ENCODE results near the gene MAPK9.
"Not testable (repeated sequence)": the region's sequence is repeated elsewhere in the genome, so short reads cannot be mapped to it uniquely, and the experiment has no call there.

The MAPK9 gene

GRCh38 chr5:180324601-180324950 is 32.7 kb upstream of the MAPK9 start:
- DNase-seq, result no peak

DNA sequence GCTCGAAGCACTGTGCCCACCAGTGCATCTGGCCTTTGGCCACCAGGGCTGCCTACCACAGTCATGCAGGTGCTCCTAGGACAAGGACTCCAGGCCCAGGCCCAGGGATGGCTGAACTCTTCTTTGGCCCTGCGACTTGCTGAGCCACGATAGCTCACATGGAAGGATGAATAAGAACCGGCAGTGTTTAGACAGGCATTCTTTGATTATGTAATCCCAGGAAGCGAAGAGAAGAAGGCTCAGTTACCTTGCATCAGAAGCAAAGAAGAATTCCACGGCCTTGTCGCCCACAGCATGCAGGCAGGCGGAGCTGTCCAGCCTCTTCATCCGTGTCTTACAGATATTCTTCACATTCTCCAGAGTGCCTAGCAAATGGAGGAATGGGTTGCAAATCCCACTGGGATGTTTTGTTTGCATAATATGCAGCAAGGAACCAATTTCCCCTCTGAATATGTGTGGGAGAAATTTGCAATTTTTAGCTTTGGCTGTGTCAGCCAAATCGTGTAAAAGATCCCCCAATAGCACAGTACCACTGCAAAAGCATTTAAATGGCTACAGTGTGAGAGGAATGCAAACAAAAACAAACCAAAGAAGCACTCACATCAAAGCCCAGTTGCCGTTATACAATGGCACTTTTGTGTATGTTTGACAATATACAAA is 32.2 kb upstream of the MAPK9 start:
- no peak for DNase-seq

DNA sequence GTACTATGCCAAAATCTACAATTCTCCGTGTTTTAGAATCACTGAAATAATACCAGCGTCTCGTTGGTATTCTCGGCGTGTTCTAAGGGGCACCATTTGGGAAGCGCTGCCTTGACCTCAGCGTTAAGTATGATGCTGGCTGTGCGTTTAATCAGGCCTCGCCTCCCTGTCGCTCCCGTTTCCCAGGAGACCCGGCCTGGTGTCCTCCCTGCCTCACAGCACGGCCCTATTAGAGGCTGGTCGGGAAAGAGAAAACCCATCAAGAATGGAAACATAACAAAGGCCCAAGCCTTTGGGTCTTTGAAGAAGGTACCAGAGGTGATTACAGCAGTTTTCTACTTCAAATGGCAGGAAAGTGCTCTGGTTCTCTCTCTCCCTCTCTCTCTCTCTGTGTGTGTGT is 31.3 kb upstream of the MAPK9 start:
- DNase-seq, result no peak

- DNase-seq, result no peak
Measured at GRCh38 chr5:180318456-180319089, 26.7 kb upstream of the MAPK9 start.

DNA sequence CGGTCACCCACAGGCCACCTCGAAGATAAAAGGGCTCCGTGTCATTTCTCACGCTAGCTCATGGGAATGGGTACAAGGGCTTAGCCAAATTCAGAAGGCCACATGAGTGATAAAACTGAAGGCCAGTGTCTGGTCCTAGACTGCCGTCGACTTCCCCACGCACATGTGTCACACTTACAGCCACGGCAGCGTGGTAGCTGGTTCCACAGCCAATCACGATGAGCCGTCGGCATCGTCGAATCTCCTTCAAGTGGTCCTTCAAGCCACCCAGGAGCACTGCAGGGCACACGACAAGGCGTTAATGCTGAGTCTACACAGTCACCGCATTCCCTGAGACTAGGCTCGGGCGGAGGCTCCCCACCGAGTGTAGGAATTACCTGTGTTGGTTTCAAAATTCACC is 24.7 kb upstream of the MAPK9 start:
- no peak for DNase-seq

DNA sequence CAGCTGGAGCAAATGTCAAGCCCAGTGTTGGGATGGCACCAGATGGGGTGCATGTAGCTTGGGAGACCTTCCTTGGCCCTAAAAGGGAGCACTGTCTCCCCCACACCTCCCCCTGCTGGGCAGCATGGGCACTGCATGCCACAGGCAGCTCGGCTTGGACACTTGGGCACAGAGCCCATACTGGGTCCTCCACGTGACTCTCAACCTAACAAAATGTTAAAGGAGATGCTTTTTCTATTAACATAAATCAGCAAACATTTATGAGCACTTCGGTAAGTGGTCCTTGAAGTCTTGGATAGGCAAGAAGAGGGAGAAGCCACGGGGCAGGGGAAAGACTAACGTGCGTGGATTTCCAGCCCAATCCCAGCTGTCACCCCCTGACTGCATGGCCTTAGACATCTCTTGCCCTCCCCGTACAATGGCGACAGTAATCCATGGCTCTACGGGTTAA is 23.9 kb upstream of the MAPK9 start:
- peak; percentile 57 to 73 (median 62) for DNase-seq

DNA sequence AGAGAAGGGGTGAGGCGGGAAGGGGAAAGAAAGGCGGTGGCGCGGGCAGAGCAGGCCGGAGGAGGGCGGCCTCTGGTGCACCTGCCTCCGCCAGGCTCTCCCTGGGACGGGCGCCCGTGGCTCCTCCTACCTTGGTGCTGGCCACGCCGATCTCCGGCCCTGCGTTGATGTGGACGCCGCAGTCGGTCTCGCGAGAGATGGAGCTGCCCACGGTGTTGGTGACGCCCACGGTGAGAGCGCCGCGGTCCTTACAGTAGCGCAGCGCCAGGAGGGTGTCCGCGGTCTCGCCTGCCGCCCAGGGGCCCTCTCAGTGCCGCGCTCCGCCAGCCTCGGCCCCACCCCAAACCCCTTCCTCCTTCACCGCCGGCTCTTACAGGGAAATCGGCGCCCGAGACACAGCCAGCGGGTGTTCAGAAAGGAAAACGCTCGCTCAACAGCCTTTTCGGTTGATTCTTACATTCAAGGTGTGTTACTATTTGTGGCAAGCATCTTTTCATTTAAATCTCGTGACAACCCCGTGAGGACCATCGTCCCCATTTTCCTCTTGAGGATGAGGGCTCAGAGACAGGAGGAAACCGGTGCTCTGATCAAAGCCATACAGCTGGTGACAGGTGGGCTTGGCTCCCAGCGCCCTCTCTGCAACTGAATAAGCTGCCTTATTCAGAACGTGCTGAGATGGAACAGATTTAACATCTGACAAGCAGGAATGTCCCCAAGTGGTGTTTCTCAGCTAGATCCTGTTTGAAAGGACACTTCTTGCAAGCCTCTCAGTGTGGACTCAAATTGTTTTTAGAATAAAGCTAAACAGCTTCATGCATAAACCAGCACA is 22.0 kb upstream of the MAPK9 start:
- DNase-seq, result no peak

DNA sequence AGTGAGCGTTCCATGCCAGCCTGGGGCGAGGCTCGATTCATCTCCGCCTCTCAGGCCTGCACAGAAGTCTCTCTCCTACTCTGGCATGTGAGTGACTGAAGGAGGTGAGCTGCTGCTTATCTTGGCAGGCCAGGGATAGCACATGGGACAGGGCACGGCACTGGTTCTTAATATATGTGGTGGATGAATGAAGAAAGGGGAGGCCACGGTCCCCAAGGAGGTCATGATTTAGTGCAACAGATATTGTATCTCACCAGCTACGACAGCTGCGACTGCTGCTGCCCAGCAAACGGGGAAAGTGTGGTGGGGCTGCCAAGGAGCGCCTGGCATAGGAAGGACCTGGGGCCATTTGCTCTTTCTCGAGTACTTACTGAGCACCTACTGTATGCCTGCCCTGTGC is 19.3 kb upstream of the MAPK9 start:
- no peak for DNase-seq

- DNase-seq, result no peak
Measured at GRCh38 chr5:180306796-180307195, 14.9 kb upstream of the MAPK9 start.

DNA sequence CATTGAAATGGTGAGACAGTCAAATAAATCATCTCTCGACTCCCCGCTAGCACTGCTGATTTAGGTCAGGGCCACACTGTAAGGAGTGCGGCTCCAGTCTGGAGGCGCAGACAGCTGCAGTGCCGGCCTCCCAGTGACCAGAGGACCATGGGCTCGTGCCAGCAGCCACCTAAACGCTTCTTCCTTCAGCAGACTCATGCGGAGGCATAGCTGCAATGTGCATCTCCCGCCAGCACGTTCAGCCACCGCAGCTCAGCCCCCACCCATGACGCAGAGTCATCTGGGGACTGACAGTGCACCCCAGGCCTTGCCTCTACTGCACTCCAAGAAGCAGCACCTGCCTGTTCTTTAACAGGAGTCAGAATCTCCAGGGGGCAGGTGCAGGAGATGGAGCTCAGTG is 13.6 kb upstream of the MAPK9 start:
- DNase-seq, result no peak

- no peak for DNase-seq
Measured at GRCh38 chr5:180304431-180305375, 12.8 kb upstream of the MAPK9 start.

- no peak for DNase-seq
Measured at GRCh38 chr5:180304016-180304292, 12.1 kb upstream of the MAPK9 start.

DNA sequence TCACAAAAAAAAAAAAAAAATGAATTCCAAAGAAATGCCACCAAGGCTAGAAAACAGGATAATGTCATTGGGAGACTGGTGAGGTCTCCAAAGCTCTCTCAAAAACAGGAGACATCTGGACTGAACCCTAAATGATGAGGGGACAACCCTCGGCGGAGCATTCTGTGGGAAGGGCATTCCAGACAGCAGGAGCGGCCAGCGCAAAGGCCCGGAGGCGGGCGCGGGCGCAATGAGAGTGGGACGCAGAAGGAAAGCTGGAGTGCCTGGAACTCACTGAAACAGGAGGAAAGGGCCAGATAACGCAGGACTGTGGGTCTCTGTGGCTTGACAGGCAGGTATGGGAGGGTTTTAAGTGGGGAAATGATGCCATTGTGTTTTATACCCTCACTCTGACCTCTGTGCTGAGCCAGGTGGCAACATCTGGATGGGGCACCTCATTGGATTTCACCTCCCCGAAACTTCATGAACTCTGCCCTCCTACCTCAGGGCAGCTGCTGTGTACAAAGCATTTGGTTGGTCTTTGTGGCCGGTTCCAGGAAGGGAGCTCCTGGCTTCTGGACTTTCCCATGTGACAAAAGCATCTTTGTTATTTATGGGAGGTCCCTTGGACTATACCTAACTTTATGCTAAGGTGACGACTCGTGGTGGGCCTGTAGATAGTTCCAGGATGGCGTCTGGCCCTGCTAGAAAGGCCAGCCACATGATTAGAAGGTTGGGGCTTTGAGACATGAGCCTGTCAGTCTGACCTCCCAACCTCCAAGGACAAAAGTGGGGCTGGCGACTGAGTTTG is 11.5 kb upstream of the MAPK9 start:
- DNase-seq, result no peak

- DNase-seq, result no peak
Measured at GRCh38 chr5:180302256-180302655, 10.4 kb upstream of the MAPK9 start.

- DNase-seq, result no peak
Measured at GRCh38 chr5:180301253-180301652, 9.4 kb upstream of the MAPK9 start.

DNA sequence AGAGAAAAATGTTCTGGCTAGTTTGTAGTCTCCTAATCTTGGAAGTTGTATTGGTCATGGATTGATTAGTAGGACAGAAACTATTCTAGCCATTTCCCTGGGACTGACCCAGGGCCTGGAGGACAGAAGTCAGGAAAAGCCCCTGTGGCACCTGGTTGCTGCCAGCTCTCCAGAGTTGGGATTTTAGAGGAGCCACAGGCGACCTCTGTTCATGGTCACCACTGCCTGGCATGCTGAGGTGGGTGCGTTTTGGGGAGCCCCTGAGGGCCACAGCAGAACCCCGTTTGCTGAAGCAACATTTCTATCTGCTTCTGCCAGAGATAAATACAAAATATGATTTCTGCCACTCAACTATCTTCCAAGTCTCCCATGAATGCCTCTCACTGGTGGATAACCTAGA is 7.6 kb upstream of the MAPK9 start:
- no peak for DNase-seq

DNA sequence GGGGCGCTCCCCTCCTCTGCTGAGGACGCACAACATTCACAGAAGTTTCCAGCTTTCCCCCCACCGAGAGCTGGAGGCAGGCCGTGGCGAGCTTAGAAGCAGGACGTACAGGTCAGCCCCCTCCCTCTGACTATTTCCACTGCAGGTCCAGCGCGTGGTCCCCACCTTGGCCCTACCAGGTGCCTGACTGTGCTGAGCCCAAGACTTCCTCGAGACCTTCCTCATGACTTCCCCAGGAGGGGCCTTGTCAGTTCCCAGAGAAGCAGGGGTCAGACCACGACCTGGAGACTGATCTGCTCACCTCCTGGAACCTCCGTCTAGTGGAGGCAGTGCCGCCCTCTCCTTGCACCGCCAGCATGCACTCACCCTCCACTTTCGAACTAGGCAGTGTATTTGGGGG is 7.1 kb upstream of the MAPK9 start:
- not testable (repeated sequence) for DNase-seq

DNA sequence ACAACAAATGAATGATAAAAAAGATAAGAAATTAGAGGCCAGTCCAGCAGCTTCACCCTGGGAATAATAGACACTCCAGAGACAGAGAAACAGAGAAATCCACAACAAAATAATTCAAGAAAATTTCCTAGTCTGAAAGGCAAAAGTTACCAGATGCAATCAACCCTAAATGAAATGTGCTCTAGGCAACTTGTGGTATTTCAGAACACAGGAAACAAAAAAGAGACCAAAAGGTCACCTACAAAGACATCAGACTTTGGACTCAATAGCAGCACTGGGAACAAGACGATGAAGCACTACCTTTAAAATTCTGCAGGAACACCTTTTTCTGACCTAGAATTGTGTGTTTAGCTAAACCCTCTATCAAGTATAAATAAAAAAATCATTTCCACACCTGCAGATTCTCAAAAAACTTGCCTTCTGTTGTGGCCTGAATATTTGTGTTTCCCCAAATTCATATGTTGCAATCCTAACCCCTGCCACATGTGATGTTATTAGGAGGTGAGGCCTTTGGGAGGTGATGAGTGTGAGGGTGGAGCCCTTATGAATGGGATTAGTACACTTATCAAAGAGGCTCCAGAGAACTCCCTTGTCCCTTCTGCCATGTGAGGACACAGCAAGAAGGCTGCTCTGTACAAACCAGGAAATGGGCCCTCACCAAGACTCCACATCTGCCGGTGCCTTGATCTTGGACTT is 5.9 kb upstream of the MAPK9 start:
- no peak for DNase-seq

- DNase-seq, result no peak
Measured at GRCh38 chr5:180296771-180297170, 4.9 kb upstream of the MAPK9 start.

DNA sequence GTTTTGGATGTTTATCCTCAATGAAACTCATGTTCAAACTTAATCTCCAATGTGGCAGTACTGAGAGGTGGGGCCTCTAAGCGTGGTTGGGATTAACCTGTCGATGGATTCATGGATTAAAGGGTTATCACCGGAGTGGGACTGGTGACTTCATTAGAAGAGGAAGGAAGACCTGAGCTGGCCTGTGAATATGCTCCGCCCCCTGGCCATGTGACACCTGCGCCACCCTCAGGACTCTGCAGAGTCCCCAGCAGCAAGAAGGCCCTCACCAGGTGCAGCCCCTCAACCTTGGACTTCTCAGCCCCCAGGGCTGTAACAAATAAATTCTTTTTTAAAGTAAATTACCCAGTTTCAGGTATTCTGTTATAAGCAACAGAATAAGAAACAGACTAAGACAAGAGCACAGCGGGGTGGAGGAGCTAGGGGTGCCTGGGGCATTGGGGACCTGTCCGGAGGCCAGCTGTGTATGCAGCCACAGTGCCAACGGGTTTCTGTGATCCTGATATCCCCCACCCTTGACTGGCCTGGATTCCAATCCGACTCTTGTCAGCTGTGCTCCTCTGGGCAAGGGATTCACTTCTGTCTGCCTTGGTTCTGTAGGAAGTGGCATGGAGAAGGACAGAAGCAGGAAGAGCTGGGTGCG is 3.2 kb upstream of the MAPK9 start:
- DNase-seq, result no peak

DNA sequence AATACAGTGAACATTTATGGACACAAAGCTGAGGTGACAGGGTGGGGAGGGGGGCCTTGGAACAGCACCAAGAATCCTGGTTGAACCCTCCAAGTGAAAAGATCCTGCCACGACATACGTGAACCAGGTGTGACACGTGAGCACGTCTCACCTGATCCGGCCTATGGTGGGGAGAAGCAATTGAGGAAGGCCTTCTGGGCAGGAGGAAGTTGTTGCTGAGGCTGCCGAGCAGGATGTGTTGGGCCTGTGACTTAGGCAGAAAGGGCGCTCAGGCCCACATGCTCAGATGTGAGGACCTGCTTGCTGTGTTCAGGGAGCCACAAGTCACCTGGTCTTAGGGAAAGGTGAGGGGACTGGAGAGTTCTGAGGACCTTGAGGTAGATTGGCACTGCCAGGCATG is 2.5 kb upstream of the MAPK9 start:
- no peak for DNase-seq
